Activated effector memory CD4-positive, alpha-beta T cell treated with anti-CD3 and anti-CD28 coated beads, Interleukin-2, amount 50 U/mL, for 16 hours (primary cell): ENCODE measurements around the gene PFDN5.

Experiments
- DNase-seq: peaks from one replicate; pipeline ENCODE4 v3.0.0-alpha.2; 2020

The PFDN5 gene

GRCh38 chr12:53295070-53295890 is at the start of gene PFDN5:
PFDN5 (plus strand) TSS chr12:53295542; CDS start chr12:53295568, 26 bp downstream.
- DNase-seq, result peak; percentile 95

- DNase-seq, result peak; percentile 90
Measured at GRCh38 chr12:53251477-53252348, 43.6 kb upstream of the PFDN5 start.

- DNase-seq, result no peak
Measured at GRCh38 chr12:53252349-53252916, 42.9 kb upstream of the PFDN5 start.

GRCh38 chr12:53253298-53253697 is 42.0 kb upstream of the PFDN5 start:
- no peak for DNase-seq

GRCh38 chr12:53254816-53255545 is 40.4 kb upstream of the PFDN5 start:
- DNase-seq, result no peak

GRCh38 chr12:53255996-53256395 is 39.3 kb upstream of the PFDN5 start:
- DNase-seq, result no peak

- DNase-seq, result no peak
Measured at GRCh38 chr12:53258541-53259539, 36.5 kb upstream of the PFDN5 start.

GRCh38 chr12:53259891-53260290 is 35.5 kb upstream of the PFDN5 start:
- no peak for DNase-seq

- no peak for DNase-seq
Measured at GRCh38 chr12:53265783-53266182, 29.6 kb upstream of the PFDN5 start.

GRCh38 chr12:53267306-53267998 is 27.9 kb upstream of the PFDN5 start:
- peak; percentile 74 for DNase-seq

GRCh38 chr12:53267999-53268629 is 27.2 kb upstream of the PFDN5 start, which contains the start of gene ESPL1:
ESPL1 (plus strand) TSS chr12:53268299; CDS start chr12:53268767, 468 bp downstream.
- DNase-seq, result peak; percentile 93

- no peak for DNase-seq
Measured at GRCh38 chr12:53268630-53269562, 26.4 kb upstream of the PFDN5 start.

- DNase-seq, result no peak
Measured at GRCh38 chr12:53274445-53274844, 20.9 kb upstream of the PFDN5 start.

GRCh38 chr12:53276511-53276910 is 18.8 kb upstream of the PFDN5 start:
- no peak for DNase-seq

GRCh38 chr12:53277981-53278380 is 17.4 kb upstream of the PFDN5 start:
- DNase-seq, result no peak

- no peak for DNase-seq
Measured at GRCh38 chr12:53279283-53279869, 16.0 kb upstream of the PFDN5 start.

- no peak for DNase-seq
Measured at GRCh38 chr12:53279888-53280498, 15.3 kb upstream of the PFDN5 start.

GRCh38 chr12:53286448-53286847 is 8.9 kb upstream of the PFDN5 start:
- no peak for DNase-seq
